HepG2 (cell line): ENCODE results near the gene GPAT3. TPM values are rescaled to one million over a fixed set of nuclear protein-coding genes. Genes with fewer than 3 reads are reported as not detected.
A peak's percentile ranks its signal among the peaks of the same experiment; 100 is the strongest.

Experiments used
- ARNT2 ChIP-seq: sonication (generic); formaldehyde crosslinking; IDR thresholded peaks from 2 replicates; pipeline ENCODE4 v1.8.0; 2022; ENCODE audit warnings: mild to moderate bottlenecking, low read depth, missing genetic modification reagents, moderate library complexity
- CBX5 ChIP-seq: sonication (generic); formaldehyde crosslinking; IDR thresholded peaks from 2 replicates; pipeline ENCODE4 v1.4.0; 2020; ENCODE audit warnings: missing genetic modification reagents, borderline replicate concordance
- CEBPG ChIP-seq: IDR thresholded peaks from 2 replicates; pipeline ENCODE4 v1.6.1; 2016
- EEA1 ChIP-seq: sonication (generic); formaldehyde crosslinking; IDR thresholded peaks from 2 replicates; pipeline ENCODE4 v1.5.1; 2020; ENCODE audit warnings: mild to moderate bottlenecking, missing genetic modification reagents, borderline replicate concordance
- ETV6 ChIP-seq: sonication (generic); formaldehyde crosslinking; conservative IDR thresholded peaks from 2 replicates; pipeline ENCODE4 v1.4.0; 2020; ENCODE audit warnings: missing genetic modification reagents
- FOSL2 ChIP-seq: sonication (generic); formaldehyde crosslinking; IDR thresholded peaks from 2 replicates; pipeline ENCODE4 v1.4.0; 2020; ENCODE audit warnings: missing genetic modification reagents
- IRX3 ChIP-seq: sonication (generic); formaldehyde crosslinking; IDR thresholded peaks from 2 replicates; pipeline ENCODE4 v1.8.1; 2023; ENCODE audit warnings: mild to moderate bottlenecking, low read depth, missing genetic modification reagents, borderline replicate concordance
- MAFF ChIP-seq: IDR thresholded peaks from 2 replicates; pipeline ENCODE4 v1.6.1; 2011; ENCODE audit warnings: low read depth, low read length, improper control_type of control experiment
- NCOA1 ChIP-seq: sonication (generic); formaldehyde crosslinking; IDR thresholded peaks from 2 replicates; pipeline ENCODE4 v1.9.0; 2021; ENCODE audit warnings: missing genetic modification reagents
- NCOA5 ChIP-seq: sonication (generic); formaldehyde crosslinking; IDR thresholded peaks from 2 replicates; pipeline ENCODE4 v1.4.0; 2020; ENCODE audit warnings: missing genetic modification reagents
- NCOR1 ChIP-seq: fragments of 200-600 bp; sonication (generic); IDR thresholded peaks from 2 replicates; pipeline ENCODE4 v1.7.0; 2017; ENCODE audit warnings: antibody characterized with exemption, low read length, borderline replicate concordance
- NR2F6 ChIP-seq, 2 experiments: IDR thresholded peaks; 2 replicates each; pipeline ENCODE4 v1.6.1; 2016; ENCODE audit warnings: antibody characterized with exemption in 1 of 2, mild to moderate bottlenecking in 1 of 2
- NRL ChIP-seq: sonication (generic); formaldehyde crosslinking; IDR thresholded peaks from 2 replicates; pipeline ENCODE4 v1.5.0; 2020; ENCODE audit warnings: missing genetic modification reagents, mild to moderate bottlenecking, moderate library complexity, borderline replicate concordance
- RFX1 ChIP-seq: fragments of 450-650 bp; IDR thresholded peaks from 2 replicates; pipeline ENCODE4 v1.6.1; 2017
- SMAD3 ChIP-seq: sonication (generic); formaldehyde crosslinking; IDR thresholded peaks from 2 replicates; pipeline ENCODE4 v1.4.0; 2020; ENCODE audit warnings: missing genetic modification reagents
- SMC3 ChIP-seq: IDR thresholded peaks from 2 replicates; pipeline ENCODE4 v1.6.1; 2011; ENCODE audit warnings: low read length, improper control_type of control experiment
- ZBTB38 ChIP-seq: sonication (generic); formaldehyde crosslinking; IDR thresholded peaks from 2 replicates; pipeline ENCODE4 v1.5.1; 2020; ENCODE audit warnings: mild to moderate bottlenecking, missing genetic modification reagents
- ZNF101 ChIP-seq: sonication (generic); formaldehyde crosslinking; IDR thresholded peaks from 2 replicates; pipeline ENCODE4 v1.4.0; 2020; ENCODE audit warnings: mild to moderate bottlenecking, low read depth, missing genetic modification reagents, borderline replicate concordance
- ZNF556 ChIP-seq: sonication (generic); formaldehyde crosslinking; IDR thresholded peaks from 2 replicates; pipeline ENCODE4 v1.4.0; 2020; ENCODE audit warnings: mild to moderate bottlenecking, missing genetic modification reagents, borderline replicate concordance
- ZNF766 ChIP-seq: sonication (generic); formaldehyde crosslinking; IDR thresholded peaks from 2 replicates; pipeline ENCODE4 v1.5.0; 2020; ENCODE audit warnings: missing genetic modification reagents, borderline replicate concordance
- polyA plus RNA-seq, 8 experiments: library from polyadenylated mRNA; depleted of rRNA in 3 of 8; stranded (reverse) in 7 of 8; unstranded in 1 of 8; fragments of >200 nt; fragmentation: Illumina TruSeq in 4 of 8; extraction: Trizol in 4 of 8; gene quantifications; 2 replicates each; pipeline versions ENCODE4 v1.2.1 to v1.2.3, GENCODE V29; 2011 to 2016; ENCODE audit warnings: low read depth in 4 of 8, missing spikeins in 1 of 8, mixed read lengths in 1 of 8; ENCODE audit not compliant: insufficient read depth in 1 of 8
- total RNA-seq, 5 experiments: library from RNA; depleted of rRNA; stranded (reverse); fragments of >200 nt; fragmentation: Illumina TruSeq; extraction: Trizol; gene quantifications; 2 replicates each; pipeline ENCODE4 v1.2.3, GENCODE V29; 2016; ENCODE audit warnings: low read depth in 1 of 5
- TF ChIP-seq, protein P1 (sequence below): IDR thresholded peaks from 2 replicates; pipeline ENCODE4 v1.6.1; 2016; ENCODE audit warnings: missing compliant biosample characterization, missing genetic modification reagents, borderline replicate concordance
- TF ChIP-seq, protein P2 (sequence below): sonication (generic); formaldehyde crosslinking; IDR thresholded peaks from 2 replicates; pipeline ENCODE4 v1.5.0; 2020; ENCODE audit warnings: mild to moderate bottlenecking, missing genetic modification reagents, borderline replicate concordance
- TF ChIP-seq, protein P3 (sequence below): sonication (generic); formaldehyde crosslinking; IDR thresholded peaks from 2 replicates; pipeline ENCODE4 v1.4.0; 2020; ENCODE audit warnings: missing genetic modification reagents, borderline replicate concordance

GPAT3 gene
- total and polyA plus RNA-seq, 2 of the 13 experiments (the other 11 are each of a cell fraction or from before 2014, with no cell fraction given): 2.4 to 2.6 TPM

DNA sequence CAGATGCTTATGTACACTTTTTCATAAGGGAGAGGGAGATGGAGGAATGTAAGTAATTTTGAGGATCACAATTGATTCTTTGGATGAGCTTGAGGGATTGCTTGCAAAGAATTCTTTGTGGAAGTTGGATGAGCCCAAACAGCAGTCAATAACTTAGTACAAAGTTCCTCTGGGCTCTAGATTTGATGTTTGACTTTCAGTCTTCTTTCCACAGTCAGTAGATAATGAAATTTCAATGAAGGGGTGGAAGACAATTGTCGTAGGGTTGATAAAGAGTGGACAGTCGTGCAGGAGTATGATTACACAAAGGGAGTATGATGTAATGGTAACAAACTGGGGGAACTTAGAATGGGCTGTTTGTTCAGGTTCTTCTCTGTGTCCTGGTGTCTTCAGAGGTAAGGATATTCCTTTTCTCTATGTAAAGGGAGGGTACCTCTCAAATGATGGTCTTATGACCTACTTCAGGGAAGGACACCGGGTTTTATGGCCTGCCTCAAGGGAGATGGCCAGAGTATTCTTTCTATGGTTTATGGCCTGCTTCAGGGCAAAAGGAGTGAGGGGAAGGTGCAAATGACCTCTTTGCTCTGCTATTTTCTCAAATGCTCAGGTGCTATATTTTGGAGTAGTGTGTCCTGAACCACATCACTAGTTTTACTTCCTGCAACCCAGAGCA, 49.3 kb upstream of the GPAT3 start (continued):
- no peak for TF ChIP-seq ZNF556 (CRISPR knock-in tag)
- TF ChIP-seq RFX1: no peak
- TF ChIP-seq MAFF: no peak
- TF ChIP-seq CEBPG: peak; percentile 66
- TF ChIP-seq NCOR1: peak; percentile 16; the same call in 1 of the 2 replicates
- TF ChIP-seq FOSL2 (CRISPR knock-in tag): no peak
- TF ChIP-seq NCOA1 (CRISPR knock-in tag): no peak
- TF ChIP-seq, protein P1, sequence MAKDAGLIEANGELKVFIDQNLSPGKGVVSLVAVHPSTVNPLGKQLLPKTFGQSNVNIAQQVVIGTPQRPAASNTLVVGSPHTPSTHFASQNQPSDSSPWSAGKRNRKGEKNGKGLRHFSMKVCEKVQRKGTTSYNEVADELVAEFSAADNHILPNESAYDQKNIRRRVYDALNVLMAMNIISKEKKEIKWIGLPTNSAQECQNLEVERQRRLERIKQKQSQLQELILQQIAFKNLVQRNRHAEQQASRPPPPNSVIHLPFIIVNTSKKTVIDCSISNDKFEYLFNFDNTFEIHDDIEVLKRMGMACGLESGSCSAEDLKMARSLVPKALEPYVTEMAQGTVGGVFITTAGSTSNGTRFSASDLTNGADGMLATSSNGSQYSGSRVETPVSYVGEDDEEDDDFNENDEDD (CRISPR knock-in tag): no peak
- TF ChIP-seq ZNF101: no peak
- no peak for TF ChIP-seq NRL (CRISPR knock-in tag)
- TF ChIP-seq SMAD3 (CRISPR knock-in tag): 0 out of 2 replicates have a peak, but pooled peaks have one; percentile 16
- TF ChIP-seq EEA1 (CRISPR knock-in tag): no peak
- no peak for TF ChIP-seq ARNT2 (CRISPR knock-in tag)
- no peak for TF ChIP-seq CBX5 (CRISPR knock-in tag)
- TF ChIP-seq ZNF766 (CRISPR knock-in tag): no peak
- TF ChIP-seq, protein P2, sequence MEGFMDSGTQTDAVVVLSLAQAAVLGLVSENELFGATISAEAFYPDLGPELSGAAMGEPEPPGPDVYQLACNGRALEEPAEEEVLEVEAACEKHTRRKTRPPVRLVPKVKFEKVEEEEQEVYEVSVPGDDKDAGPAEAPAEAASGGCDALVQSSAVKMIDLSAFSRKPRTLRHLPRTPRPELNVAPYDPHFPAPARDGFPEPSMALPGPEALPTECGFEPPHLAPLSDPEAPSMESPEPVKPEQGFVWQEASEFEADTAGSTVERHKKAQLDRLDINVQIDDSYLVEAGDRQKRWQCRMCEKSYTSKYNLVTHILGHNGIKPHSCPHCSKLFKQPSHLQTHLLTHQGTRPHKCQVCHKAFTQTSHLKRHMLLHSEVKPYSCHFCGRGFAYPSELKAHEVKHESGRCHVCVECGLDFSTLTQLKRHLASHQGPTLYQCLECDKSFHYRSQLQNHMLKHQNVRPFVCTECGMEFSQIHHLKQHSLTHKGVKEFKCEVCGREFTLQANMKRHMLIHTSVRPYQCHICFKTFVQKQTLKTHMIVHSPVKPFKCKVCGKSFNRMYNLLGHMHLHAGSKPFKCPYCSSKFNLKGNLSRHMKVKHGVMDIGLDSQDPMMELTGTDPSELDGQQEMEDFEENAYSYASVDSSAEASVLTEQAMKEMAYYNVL (CRISPR knock-in tag): peak; percentile 97; the same call in 1 of the 2 replicates
- no peak for TF ChIP-seq NR2F6 (IDR thresholded peaks at IDR 0.05)
- no peak for TF ChIP-seq NR2F6 (CRISPR knock-in tag; IDR thresholded peaks at IDR 0.05)
- no peak for TF ChIP-seq ZBTB38
- TF ChIP-seq, protein P3, sequence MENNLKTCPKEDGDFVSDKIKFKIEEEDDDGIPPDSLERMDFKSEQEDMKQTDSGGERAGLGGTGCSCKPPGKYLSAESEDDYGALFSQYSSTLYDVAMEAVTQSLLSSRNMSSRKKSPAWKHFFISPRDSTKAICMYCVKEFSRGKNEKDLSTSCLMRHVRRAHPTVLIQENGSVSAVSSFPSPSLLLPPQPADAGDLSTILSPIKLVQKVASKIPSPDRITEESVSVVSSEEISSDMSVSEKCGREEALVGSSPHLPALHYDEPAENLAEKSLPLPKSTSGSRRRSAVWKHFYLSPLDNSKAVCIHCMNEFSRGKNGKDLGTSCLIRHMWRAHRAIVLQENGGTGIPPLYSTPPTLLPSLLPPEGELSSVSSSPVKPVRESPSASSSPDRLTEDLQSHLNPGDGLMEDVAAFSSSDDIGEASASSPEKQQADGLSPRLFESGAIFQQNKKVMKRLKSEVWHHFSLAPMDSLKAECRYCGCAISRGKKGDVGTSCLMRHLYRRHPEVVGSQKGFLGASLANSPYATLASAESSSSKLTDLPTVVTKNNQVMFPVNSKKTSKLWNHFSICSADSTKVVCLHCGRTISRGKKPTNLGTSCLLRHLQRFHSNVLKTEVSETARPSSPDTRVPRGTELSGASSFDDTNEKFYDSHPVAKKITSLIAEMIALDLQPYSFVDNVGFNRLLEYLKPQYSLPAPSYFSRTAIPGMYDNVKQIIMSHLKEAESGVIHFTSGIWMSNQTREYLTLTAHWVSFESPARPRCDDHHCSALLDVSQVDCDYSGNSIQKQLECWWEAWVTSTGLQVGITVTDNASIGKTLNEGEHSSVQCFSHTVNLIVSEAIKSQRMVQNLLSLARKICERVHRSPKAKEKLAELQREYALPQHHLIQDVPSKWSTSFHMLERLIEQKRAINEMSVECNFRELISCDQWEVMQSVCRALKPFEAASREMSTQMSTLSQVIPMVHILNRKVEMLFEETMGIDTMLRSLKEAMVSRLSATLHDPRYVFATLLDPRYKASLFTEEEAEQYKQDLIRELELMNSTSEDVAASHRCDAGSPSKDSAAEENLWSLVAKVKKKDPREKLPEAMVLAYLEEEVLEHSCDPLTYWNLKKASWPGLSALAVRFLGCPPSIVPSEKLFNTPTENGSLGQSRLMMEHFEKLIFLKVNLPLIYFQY (CRISPR knock-in tag): no peak
- TF ChIP-seq NCOA5 (CRISPR knock-in tag): no peak
- no peak for TF ChIP-seq IRX3 (CRISPR knock-in tag)
- no peak for TF ChIP-seq SMC3
- TF ChIP-seq ETV6 (CRISPR knock-in tag): no peak
